UCSD-AML1 (cell line): Measurements from ENCODE around the gene PREX1.

Experiments used
- DNase-seq: peaks from one replicate; lab custom pipeline; 2025; ENCODE audit not compliant: unreplicated experiment; lab: John Stamatoyannopoulos, UW

Gene PREX1

GRCh38 chr20:48737434-48738093, 90.2 kb downstream of the PREX1 start:
- DNase-seq = no peak

- DNase-seq = no peak
Observed at GRCh38 chr20:48736636-48737035, 91.2 kb downstream of the PREX1 start.

- DNase-seq = no peak
Observed at GRCh38 chr20:48736231-48736630, 91.6 kb downstream of the PREX1 start.

GRCh38 chr20:48735112-48735511, 92.7 kb downstream of the PREX1 start:
- peak; percentile 63 for DNase-seq

- DNase-seq = no peak
Observed at GRCh38 chr20:48734104-48734749, 93.6 kb downstream of the PREX1 start.

GRCh38 chr20:48733296-48733790, 94.5 kb downstream of the PREX1 start:
- no peak for DNase-seq

- DNase-seq = no peak
Observed at GRCh38 chr20:48732081-48732829, 95.5 kb downstream of the PREX1 start.

- no peak for DNase-seq
Observed at GRCh38 chr20:48731536-48731935, 96.3 kb downstream of the PREX1 start.

GRCh38 chr20:48730977-48731376, 96.8 kb downstream of the PREX1 start:
- no peak for DNase-seq

GRCh38 chr20:48729538-48729937, 98.3 kb downstream of the PREX1 start:
- no peak for DNase-seq

GRCh38 chr20:48728042-48728825, 99.6 kb downstream of the PREX1 start:
- DNase-seq = no peak

- DNase-seq = no peak
Observed at GRCh38 chr20:48727226-48727625, 100.6 kb downstream of the PREX1 start.

- DNase-seq = no peak
Observed at GRCh38 chr20:48725555-48725991, 102.2 kb downstream of the PREX1 start.

GRCh38 chr20:48724891-48725554, 102.8 kb downstream of the PREX1 start:
- DNase-seq = no peak

GRCh38 chr20:48724382-48724781, 103.4 kb downstream of the PREX1 start:
- DNase-seq = no peak

GRCh38 chr20:48723308-48724264, 104.2 kb downstream of the PREX1 start:
- peak; percentile 54 for DNase-seq

- no peak for DNase-seq
Observed at GRCh38 chr20:48722737-48723191, 105.0 kb downstream of the PREX1 start.

- DNase-seq = peak; percentile 65
Observed at GRCh38 chr20:48722002-48722731, 105.6 kb downstream of the PREX1 start.
